ENCODE data around the gene ANXA11. TPM values are rescaled to one million over a fixed set of nuclear protein-coding genes. Genes with fewer than 3 reads are reported as not detected.

Gene ANXA11
- total RNA-seq, 2 donors from 2014 or later: 130 to 198 TPM

GRCh38 chr10:80187465-80188409, 17.6 kb downstream of the ANXA11 start:
- Histone ChIP-seq H3K4me3 (no peak overlapping the region), H3K27me3 (replicated peaks; ENCODE audit: insufficient read depth) (no peaks in the 10 kb centered on the region), H3K4me1 (ENCODE audit: control insufficient read depth in 1 of 2, low read depth in 2 of 2) (peaks cover 51 to 70% of the 10 kb centered on the region in 2 donors), H3K9me3 (no peaks in the 10 kb centered on the region), H3K27ac (peak overlapping the region in 1 of 2 donors; percentile 26), H3K36me3 (no peaks in the 10 kb centered on the region)
- no peak for ATAC-seq (ENCODE audit: insufficient number of reproducible peaks, low FRiP score, low read depth)
- TF ChIP-seq CTCF (IDR thresholded peaks at IDR 0.05): no peak
- DNase-seq (ENCODE audit: low spot score): no peak

GRCh38 chr10:80187060-80187459, 18.3 kb downstream of the ANXA11 start:
- H3K27ac ChIP-seq: no peak overlapping the region
- H3K36me3 ChIP-seq: no peaks in the 10 kb centered on the region
- no peak for TF ChIP-seq CTCF (IDR thresholded peaks at IDR 0.05)
- no peak for DNase-seq (ENCODE audit: low spot score)
- no peaks in the 10 kb centered on the region for H3K9me3 ChIP-seq
- peaks cover 53 to 73% of the 10 kb centered on the region in 2 donors for H3K4me1 ChIP-seq (ENCODE audit: control insufficient read depth in 1 of 2, low read depth in 2 of 2)
- no peak overlapping the region for H3K4me3 ChIP-seq
- H3K27me3 ChIP-seq (replicated peaks; ENCODE audit: insufficient read depth): no peaks in the 10 kb centered on the region
- no peak for ATAC-seq (ENCODE audit: insufficient number of reproducible peaks, low FRiP score, low read depth)

DNA sequence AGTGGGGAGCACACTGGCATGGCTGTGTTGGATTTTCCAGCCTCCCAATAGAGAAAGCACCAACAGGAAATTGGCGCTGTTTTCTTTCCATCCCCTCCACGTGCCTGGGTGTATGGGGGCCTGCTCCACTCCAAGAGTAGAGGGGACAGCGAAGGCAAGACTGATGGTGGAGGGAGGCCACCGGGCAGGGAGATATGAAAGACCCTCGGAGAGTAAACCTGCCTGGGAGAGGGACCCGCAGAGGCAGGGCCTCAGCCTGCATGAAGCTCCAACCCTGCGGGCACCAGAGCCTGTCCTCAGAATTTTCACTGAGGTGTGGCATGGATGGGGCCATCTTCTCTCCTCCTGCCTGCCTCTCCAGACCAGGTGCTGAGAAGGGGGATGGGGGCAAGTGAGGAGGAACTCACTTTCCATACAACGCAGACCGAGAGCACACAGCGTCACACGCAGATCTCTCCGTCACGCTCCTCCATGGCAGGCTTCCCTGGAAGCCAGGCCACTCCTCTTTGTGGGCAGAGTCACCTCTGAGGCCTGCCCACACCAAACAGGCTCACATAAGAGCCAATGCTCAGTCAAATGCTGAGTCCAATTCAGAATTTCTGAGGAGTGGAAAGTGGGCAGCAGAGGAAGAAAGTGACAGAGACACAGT, 18.8 kb downstream of the ANXA11 start:
- Histone ChIP-seq H3K9me3 (no peaks in the 10 kb centered on the region), H3K4me1 (ENCODE audit: control insufficient read depth in 1 of 2, low read depth in 2 of 2) (peaks cover 49 to 73% of the 10 kb centered on the region in 2 donors), H3K36me3 (no peaks in the 10 kb centered on the region), H3K27ac (peak overlapping the region in 1 of 2 donors; percentile 47), H3K27me3 (replicated peaks; ENCODE audit: insufficient read depth) (no peaks in the 10 kb centered on the region), H3K4me3 (no peak overlapping the region)
- DNase-seq (ENCODE audit: low spot score) (no peak), ATAC-seq (ENCODE audit: insufficient number of reproducible peaks, low FRiP score, low read depth) (no peak)
- TF ChIP-seq CTCF (IDR thresholded peaks at IDR 0.05): no peak

- no peak for DNase-seq (ENCODE audit: low spot score)
- TF ChIP-seq CTCF (IDR thresholded peaks at IDR 0.05): no peak
- H3K4me1 ChIP-seq (ENCODE audit: control insufficient read depth in 1 of 2, low read depth in 2 of 2): peaks cover 45 to 70% of the 10 kb centered on the region in 2 donors
These were observed 19.6 kb downstream of the ANXA11 start for GRCh38 chr10:80185578-80186299.

GRCh38 chr10:80184291-80184690, 21.0 kb downstream of the ANXA11 start:
- Histone ChIP-seq H3K27ac (no peak overlapping the region), H3K27me3 (replicated peaks; ENCODE audit: insufficient read depth) (no peaks in the 10 kb centered on the region), H3K4me1 (ENCODE audit: control insufficient read depth in 1 of 2, low read depth in 2 of 2) (peaks cover 45 to 73% of the 10 kb centered on the region in 2 donors), H3K4me3 (no peak overlapping the region), H3K36me3 (peaks cover 6% of the 10 kb centered on the region), H3K9me3 (no peaks in the 10 kb centered on the region)
- DNase-seq (ENCODE audit: low spot score): no peak
- ATAC-seq (ENCODE audit: insufficient number of reproducible peaks, low FRiP score, low read depth): no peak
- no peak for TF ChIP-seq CTCF (IDR thresholded peaks at IDR 0.05)

More at GRCh38 chr10:80185578-80186299, 19.6 kb downstream of the ANXA11 start:
- H3K27me3 ChIP-seq (replicated peaks; ENCODE audit: insufficient read depth): no peaks in the 10 kb centered on the region
- no peaks in the 10 kb centered on the region for H3K36me3 ChIP-seq
- H3K27ac ChIP-seq: peak overlapping the region in 1 of 2 donors; percentile 47
- no peak for ATAC-seq (ENCODE audit: insufficient number of reproducible peaks, low FRiP score, low read depth)
- H3K4me3 ChIP-seq: no peak overlapping the region
- no peaks in the 10 kb centered on the region for H3K9me3 ChIP-seq
